GM06990 (cell line): ENCODE measurements around the gene ALDH1A3.

Source experiments
- DNase-seq: peaks from one replicate; pipeline ENCODE4 v3.0.0-alpha.2; 2011; ENCODE audit not compliant: insufficient read length; ENCODE audit errors: extremely low read depth
- H3K27me3 ChIP-seq: replicated peaks from 2 replicates; pipeline ENCODE4 v1.6.0; 2011; ENCODE audit warnings: low read length; ENCODE audit not compliant: control insufficient read depth, insufficient read depth
- H3K36me3 ChIP-seq: 2 replicates; pipeline ENCODE4 v1.5.1; 2011; ENCODE audit warnings: low read length; ENCODE audit not compliant: control insufficient read depth, insufficient read depth
- H3K4me3 ChIP-seq: replicated peaks from 2 replicates; pipeline ENCODE4 v1.5.1; 2011; ENCODE audit warnings: low read depth, mild to moderate bottlenecking, control low read depth, low read length
- CTCF ChIP-seq: IDR thresholded peaks from 2 replicates; pipeline ENCODE4 v1.5.1; 2011; ENCODE audit warnings: low read length, control low read depth, mild to moderate bottlenecking, inconsistent platforms; ENCODE audit not compliant: insufficient read depth, poor library complexity, severe bottlenecking

ALDH1A3 gene

GRCh38 chr15:100893964-100894295 is 14.3 kb downstream of the ALDH1A3 start:
- H3K36me3 ChIP-seq, result no peaks in the 10 kb centered on the region
- no peak for TF ChIP-seq CTCF
- no peak for DNase-seq
- H3K27me3 ChIP-seq, result peaks cover 5% of the 10 kb centered on the region
- no peak overlapping the region for H3K4me3 ChIP-seq

GRCh38 chr15:100895721-100896120 is 16.1 kb downstream of the ALDH1A3 start:
- Histone ChIP-seq H3K27me3 (peaks cover 7% of the 10 kb centered on the region), H3K4me3 (no peak overlapping the region), H3K36me3 (no peaks in the 10 kb centered on the region)
- no peak for TF ChIP-seq CTCF
- no peak for DNase-seq

- TF ChIP-seq CTCF, result no peak
- Histone ChIP-seq H3K36me3 (no peaks in the 10 kb centered on the region), H3K27me3 (peaks cover 7% of the 10 kb centered on the region), H3K4me3 (no peak overlapping the region)
- no peak for DNase-seq
Measured at GRCh38 chr15:100897221-100898151, 17.9 kb downstream of the ALDH1A3 start.

GRCh38 chr15:100898152-100898490 is 18.5 kb downstream of the ALDH1A3 start:
- no peak for TF ChIP-seq CTCF
- peaks cover 7% of the 10 kb centered on the region for H3K27me3 ChIP-seq
- DNase-seq, result no peak
- H3K4me3 ChIP-seq, result no peak overlapping the region
- H3K36me3 ChIP-seq, result no peaks in the 10 kb centered on the region

GRCh38 chr15:100898661-100899462 is 19.2 kb downstream of the ALDH1A3 start:
- Histone ChIP-seq H3K4me3 (no peak overlapping the region), H3K27me3 (peaks cover 5% of the 10 kb centered on the region), H3K36me3 (no peaks in the 10 kb centered on the region)
- TF ChIP-seq CTCF, result no peak
- DNase-seq, result no peak
